Right renal pelvis (tissue), 4 donors: ENCODE data around the gene NDUFV1. TPM values are rescaled to one million over a fixed set of nuclear protein-coding genes. Genes with fewer than 3 reads are reported as not detected.
"Not testable (repeated sequence)": the region's sequence is repeated elsewhere in the genome, so short reads cannot be mapped to it uniquely, and the experiment has no call there.

Source experiments
- DNase-seq, 4 donors: peaks; one replicate each; pipeline ENCODE4 v3.0.0-alpha.2; 2013; ENCODE audit warnings: low read depth in 4 of 4, low spot score in 3 of 4, missing footprints in 1 of 4
- polyA plus RNA-seq, 4 donors: library from polyadenylated mRNA; unstranded; fragments of 120-200 nt; gene quantifications; one replicate each; pipeline ENCODE4 v1.2.1, GENCODE V29; 2013; ENCODE audit not compliant: insufficient read length in 4 of 4

The NDUFV1 gene
- polyA plus RNA-seq, 4 donors = 168 to 207 (median 184) TPM

- no peak for DNase-seq
These were observed 43.1 kb downstream of the NDUFV1 start for GRCh38 chr11:67649634-67650510.

GRCh38 chr11:67651976-67652781 lies 45.4 kb downstream of the NDUFV1 start:
- DNase-seq = no peak

GRCh38 chr11:67652965-67653845 lies 46.5 kb downstream of the NDUFV1 start:
- DNase-seq = no peak

GRCh38 chr11:67654225-67654624 lies 47.5 kb downstream of the NDUFV1 start:
- no peak for DNase-seq

GRCh38 chr11:67656278-67656922 lies 49.7 kb downstream of the NDUFV1 start:
- DNase-seq = no peak

GRCh38 chr11:67657300-67657699 lies 50.6 kb downstream of the NDUFV1 start:
- DNase-seq = no peak

- DNase-seq = not testable (repeated sequence)
These were observed 53.0 kb downstream of the NDUFV1 start for GRCh38 chr11:67659651-67660165.

- not testable (repeated sequence) for DNase-seq
These were observed 54.0 kb downstream of the NDUFV1 start for GRCh38 chr11:67660752-67661151.

Other genes starting within 250 kb of the NDUFV1 start
- gene CLCF1, start 233.3 kb upstream of the NDUFV1 start, polyA plus RNA-seq = 1 to 10 TPM; 4.5 to 6.3 (median 5.1) TPM
- 10 to 100 TPM; 20.1 to 27.3 (median 21.6) TPM for gene RAD9A, start 214.9 kb upstream of the NDUFV1 start, polyA plus RNA-seq
- 100 to 1,000 TPM; 146 to 188 (median 155) TPM for gene PPP1CA, start 205.1 kb upstream of the NDUFV1 start, polyA plus RNA-seq
- 1 to 10 TPM; 3.3 to 7.6 (median 5.1) TPM for gene TBC1D10C, start 202.9 kb upstream of the NDUFV1 start, polyA plus RNA-seq
- gene CARNS1, start 191.3 kb upstream of the NDUFV1 start, polyA plus RNA-seq = 1 to 10 TPM; 1.7 to 2.5 (median 2.3) TPM
- gene RPS6KB2, start 178.4 kb upstream of the NDUFV1 start, polyA plus RNA-seq = 10 to 100 TPM; 44.3 to 51.8 (median 45.4) TPM
- gene PTPRCAP, start 169.3 kb upstream of the NDUFV1 start, polyA plus RNA-seq = 1 to 10 TPM in 3 of 4 donors, under 1 TPM in 1; 0.96 to 2.7 (median 1.4) TPM
- 10 to 100 TPM; 61.7 to 88.8 (median 66.6) TPM for gene CORO1B, start 163.5 kb upstream of the NDUFV1 start, polyA plus RNA-seq
- gene GPR152, start 154.2 kb upstream of the NDUFV1 start, polyA plus RNA-seq = not detected
- gene CABP4, start 151.6 kb upstream of the NDUFV1 start, polyA plus RNA-seq = under 1 TPM; 0.20 to 0.74 (median 0.41) TPM
- gene TMEM134, start 137.7 kb upstream of the NDUFV1 start, polyA plus RNA-seq = 10 to 100 TPM; 43.8 to 73.6 (median 49.3) TPM
- 10 to 100 TPM; 55.4 to 71.8 (median 59.1) TPM for gene AIP, start 123.9 kb upstream of the NDUFV1 start, polyA plus RNA-seq
- 10 to 100 TPM; 25.7 to 43.7 (median 32.1) TPM for gene PITPNM1, start 101.6 kb upstream of the NDUFV1 start, polyA plus RNA-seq
- 10 to 100 TPM; 41.6 to 75.9 (median 49.0) TPM for gene CDK2AP2, start 98.8 kb upstream of the NDUFV1 start, polyA plus RNA-seq
- gene CABP2, start 83.5 kb upstream of the NDUFV1 start, polyA plus RNA-seq = under 1 TPM in 2 of 4 donors, not detected in 2; 0.19 to 0.61 TPM
- gene GSTP1, start 23.1 kb upstream of the NDUFV1 start, polyA plus RNA-seq = 1,000 to 10,000 TPM in 1 of 4 donors, 100 to 1,000 TPM in 3; 756 to 1,003 (median 789) TPM
- 1 to 10 TPM; 5.0 to 8.4 (median 6.8) TPM for gene NUDT8, start 23.0 kb downstream of the NDUFV1 start, polyA plus RNA-seq
- gene TBX10, start 32.8 kb downstream of the NDUFV1 start, polyA plus RNA-seq = under 1 TPM in 2 of 4 donors, not detected in 2; 0.04 to 0.11 TPM
- gene ACY3, start 43.8 kb downstream of the NDUFV1 start, polyA plus RNA-seq = 10 to 100 TPM; 21.4 to 39.0 (median 26.7) TPM
- 1 to 10 TPM; 1.9 to 4.8 (median 3.1) TPM for gene ALDH3B2, start 67.7 kb downstream of the NDUFV1 start, polyA plus RNA-seq